Measurements from ENCODE around the gene RIPPLY2. TPM values are rescaled to one million over a fixed set of nuclear protein-coding genes. Genes with fewer than 3 reads are reported as not detected.
"Not testable (repeated sequence)": the region's sequence is repeated elsewhere in the genome, so short reads cannot be mapped to it uniquely, and the experiment has no call there.

The RIPPLY2 gene
- total RNA-seq, 4 donors from 2014 or later = 1.1 TPM; not detected in 3

DNA sequence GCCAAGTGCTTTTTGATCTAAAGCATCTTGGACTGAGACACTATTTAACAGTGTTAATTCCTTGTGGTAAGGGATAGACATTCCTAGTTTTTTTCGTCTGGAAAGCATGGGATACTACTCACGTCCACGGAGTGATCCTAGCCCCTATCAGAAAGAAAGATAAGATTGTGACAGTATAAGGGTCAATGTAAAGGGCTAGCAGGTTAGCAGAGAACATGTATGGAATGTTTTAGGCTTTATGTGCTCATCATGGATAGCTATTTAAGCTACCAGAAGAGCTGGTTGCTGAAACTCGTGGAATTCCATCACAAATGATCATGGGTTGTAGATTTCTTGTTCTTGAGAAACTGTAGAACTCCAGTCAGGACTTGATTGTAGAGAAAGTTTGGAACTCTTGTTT lies 38.4 kb downstream of the RIPPLY2 start:
- Histone ChIP-seq H3K27me3 (no peaks in the 10 kb centered on the region), H3K9me3 (no peaks in the 10 kb centered on the region), H3K4me1 (no peaks in the 10 kb centered on the region), H3K27ac (no peak overlapping the region), H3K36me3 (no peaks in the 10 kb centered on the region), H3K4me3 (no peak overlapping the region)
- 90 to 92% methylated on average over 4 of the region's 4 CpGs for WGBS, 2 donors
- DNase-seq = no peak
- intact Hi-C loops (cut with DNase I) = no loop called here
- TF ChIP-seq, protein P1, sequence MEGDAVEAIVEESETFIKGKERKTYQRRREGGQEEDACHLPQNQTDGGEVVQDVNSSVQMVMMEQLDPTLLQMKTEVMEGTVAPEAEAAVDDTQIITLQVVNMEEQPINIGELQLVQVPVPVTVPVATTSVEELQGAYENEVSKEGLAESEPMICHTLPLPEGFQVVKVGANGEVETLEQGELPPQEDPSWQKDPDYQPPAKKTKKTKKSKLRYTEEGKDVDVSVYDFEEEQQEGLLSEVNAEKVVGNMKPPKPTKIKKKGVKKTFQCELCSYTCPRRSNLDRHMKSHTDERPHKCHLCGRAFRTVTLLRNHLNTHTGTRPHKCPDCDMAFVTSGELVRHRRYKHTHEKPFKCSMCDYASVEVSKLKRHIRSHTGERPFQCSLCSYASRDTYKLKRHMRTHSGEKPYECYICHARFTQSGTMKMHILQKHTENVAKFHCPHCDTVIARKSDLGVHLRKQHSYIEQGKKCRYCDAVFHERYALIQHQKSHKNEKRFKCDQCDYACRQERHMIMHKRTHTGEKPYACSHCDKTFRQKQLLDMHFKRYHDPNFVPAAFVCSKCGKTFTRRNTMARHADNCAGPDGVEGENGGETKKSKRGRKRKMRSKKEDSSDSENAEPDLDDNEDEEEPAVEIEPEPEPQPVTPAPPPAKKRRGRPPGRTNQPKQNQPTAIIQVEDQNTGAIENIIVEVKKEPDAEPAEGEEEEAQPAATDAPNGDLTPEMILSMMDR (IDR thresholded peaks at IDR 0.05) = no peak
- no peak for TF ChIP-seq POLR2A (IDR thresholded peaks at IDR 0.05)

DNA sequence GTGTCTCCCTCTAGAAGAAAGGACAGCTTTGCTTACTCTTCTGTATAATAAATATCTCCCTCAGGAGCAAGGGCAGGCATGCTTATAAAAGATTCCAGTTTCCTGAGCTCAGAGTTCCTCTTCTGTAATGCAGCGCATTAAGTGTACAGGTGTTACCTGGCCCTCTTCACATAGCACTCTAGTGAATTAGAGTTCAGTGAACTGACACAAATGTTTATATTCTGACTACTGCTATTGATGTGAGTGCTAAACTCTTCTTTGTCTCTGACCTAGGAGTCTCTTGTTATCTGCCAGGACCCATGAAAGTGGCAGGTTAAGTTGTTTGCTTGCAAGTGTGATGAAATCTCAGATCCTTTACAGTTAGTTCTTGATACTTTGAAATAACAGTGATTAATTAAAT lies 39.9 kb downstream of the RIPPLY2 start:
- 95 to 100% methylated on average over 1 of the region's 1 CpG for WGBS, 2 donors
- H3K9me3 ChIP-seq = peaks cover 0 to 6% (median 0%) of the 10 kb centered on the region in 3 donors
- no peaks in the 10 kb centered on the region for H3K4me1 ChIP-seq
- intact Hi-C loops (cut with DNase I) = no loop called here
- no peak overlapping the region for H3K4me3 ChIP-seq
- H3K27ac ChIP-seq = no peak overlapping the region
- TF ChIP-seq, protein P1 (IDR thresholded peaks at IDR 0.05) = no peak
- no peak for TF ChIP-seq POLR2A (IDR thresholded peaks at IDR 0.05)
- no peaks in the 10 kb centered on the region for H3K27me3 ChIP-seq
- no peak for DNase-seq
- no peaks in the 10 kb centered on the region for H3K36me3 ChIP-seq

DNA sequence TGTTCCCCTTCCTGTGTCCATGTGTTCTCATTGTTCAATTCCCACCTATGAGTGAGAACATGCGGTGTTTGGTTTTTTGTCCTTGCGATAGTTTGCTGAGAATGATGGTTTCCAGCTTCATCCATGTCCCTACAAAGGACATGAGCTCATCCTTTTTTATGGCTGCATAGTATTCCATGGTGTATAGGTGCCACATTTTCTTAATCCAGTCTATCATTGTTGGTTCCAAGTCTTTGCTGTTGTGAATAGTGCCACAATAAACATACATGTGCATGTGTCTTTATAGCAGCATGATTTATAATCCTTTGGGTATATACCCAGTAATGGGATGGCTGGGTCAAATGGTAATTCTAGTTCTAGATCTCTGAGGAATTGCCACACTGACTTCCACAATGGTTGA lies 43.9 kb downstream of the RIPPLY2 start:
- 89 to 100% methylated on average over 2 of the region's 2 CpGs for WGBS, 2 donors
- intact Hi-C loops (cut with DNase I); H3K4me3 ChIP-seq; H3K4me1 ChIP-seq; H3K9me3 ChIP-seq; DNase-seq; H3K27ac ChIP-seq; H3K27me3 ChIP-seq; H3K36me3 ChIP-seq: not testable (repeated sequence)

DNA sequence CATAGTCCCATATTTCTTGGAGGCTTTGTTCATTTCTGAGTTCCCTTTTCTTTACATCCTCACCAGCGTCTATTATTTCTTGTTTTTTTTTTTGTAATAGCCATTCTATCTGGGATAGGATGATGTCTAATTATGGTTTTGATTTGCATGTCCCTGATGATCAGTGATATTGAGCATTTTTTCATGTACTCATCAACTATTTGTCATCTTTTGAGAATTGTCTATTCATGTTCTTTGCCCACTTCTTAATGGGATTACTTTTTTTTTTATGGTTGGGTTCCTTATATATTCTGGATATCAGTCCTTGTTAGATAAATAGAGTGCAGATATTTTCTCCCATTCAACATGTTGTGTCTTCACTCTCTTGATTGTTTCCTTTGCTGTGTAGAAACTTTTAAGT lies 48.5 kb downstream of the RIPPLY2 start:
- Histone ChIP-seq H3K4me3 (no peak overlapping the region), H3K27me3 (no peaks in the 10 kb centered on the region), H3K36me3 (no peaks in the 10 kb centered on the region), H3K4me1 (no peaks in the 10 kb centered on the region), H3K9me3 (peaks cover 0 to 6% (median 0%) of the 10 kb centered on the region in 3 donors), H3K27ac (no peak overlapping the region)
- intact Hi-C loops (cut with DNase I) = no loop called here
- WGBS, 2 donors = 67 to 95% methylated on average over 1 of the region's 1 CpG
- no peak for DNase-seq
- TF ChIP-seq, protein P1 (IDR thresholded peaks at IDR 0.05) = no peak
- no peak for TF ChIP-seq POLR2A (IDR thresholded peaks at IDR 0.05)

DNA sequence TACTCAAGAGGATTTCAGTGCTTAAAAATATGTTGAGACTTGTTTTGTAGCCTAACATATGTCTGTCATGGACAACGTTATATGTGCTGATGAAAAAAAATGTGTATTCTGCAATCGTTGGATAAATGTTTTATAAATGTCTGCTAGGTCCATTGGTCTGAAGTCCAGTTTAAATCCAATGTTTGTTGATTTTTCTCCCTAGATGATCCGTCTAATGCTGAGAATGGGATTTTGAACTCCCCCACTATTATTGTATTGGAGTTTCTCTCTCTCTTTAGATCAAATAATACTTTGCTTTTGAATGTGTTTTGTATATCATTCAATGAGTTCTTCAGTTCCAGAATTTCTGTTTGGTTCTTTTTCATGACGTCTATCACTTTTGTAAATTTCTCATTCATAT lies 51.2 kb downstream of the RIPPLY2 start:
- no peak for TF ChIP-seq POLR2A (IDR thresholded peaks at IDR 0.05)
- TF ChIP-seq, protein P1 (IDR thresholded peaks at IDR 0.05) = no peak
- Histone ChIP-seq H3K27me3 (no peaks in the 10 kb centered on the region), H3K4me1 (no peaks in the 10 kb centered on the region), H3K4me3 (no peak overlapping the region), H3K36me3 (peaks cover 0 to under 1% (median 0%) of the 10 kb centered on the region in 3 donors), H3K27ac (no peak overlapping the region), H3K9me3 (no peaks in the 10 kb centered on the region)
- intact Hi-C loops (cut with DNase I) = no loop called here
- WGBS, 2 donors = 62 to 72% methylated on average over 4 of the region's 4 CpGs
- DNase-seq = no peak

DNA sequence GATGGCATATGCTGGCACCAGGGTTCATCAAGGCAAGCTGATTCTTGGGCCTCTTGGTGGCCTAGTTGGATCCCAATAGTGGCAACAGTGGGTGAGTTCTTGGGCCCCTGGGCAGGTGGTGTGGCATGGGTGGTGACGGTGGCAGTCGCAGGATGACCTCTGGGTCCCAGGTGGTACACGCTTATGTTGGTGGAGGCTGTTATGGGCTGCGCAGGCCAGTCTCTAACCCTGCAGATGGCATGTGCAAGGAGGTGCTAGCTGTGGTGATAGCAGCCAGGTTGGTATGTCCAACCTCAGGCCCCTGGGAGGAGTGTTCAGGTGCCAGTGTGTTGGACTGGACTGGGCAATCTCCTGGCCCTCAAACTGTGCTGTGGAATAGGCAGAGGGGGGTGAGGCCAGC lies 52.5 kb downstream of the RIPPLY2 start:
- no peak for TF ChIP-seq POLR2A (IDR thresholded peaks at IDR 0.05)
- intact Hi-C loops (cut with DNase I) = no loop called here
- H3K27ac ChIP-seq = no peak overlapping the region
- DNase-seq = no peak
- 94% methylated on average over 3 of the region's 4 CpGs; no CpG with 5 or more reads in 1 of the 2 donors for WGBS, 2 donors
- no peak overlapping the region for H3K4me3 ChIP-seq
- H3K4me1 ChIP-seq = no peaks in the 10 kb centered on the region
- peaks cover 0 to 9% (median 0%) of the 10 kb centered on the region in 3 donors for H3K36me3 ChIP-seq
- no peaks in the 10 kb centered on the region for H3K9me3 ChIP-seq
- no peaks in the 10 kb centered on the region for H3K27me3 ChIP-seq

Other genes starting within 250 kb of the RIPPLY2 start
- gene SNAP91, start 144.3 kb upstream of the RIPPLY2 start, total RNA-seq = not detected
- gene CYB5R4, start 6.3 kb downstream of the RIPPLY2 start, total RNA-seq = 10 to 100 TPM in 2 of 4 donors, 1 to 10 TPM in 2; 9.2 to 32.7 (median 14.2) TPM
- 1 to 10 TPM in 2 of 4 donors, under 1 TPM in 2; 0.70 to 5.4 (median 1.4) TPM for gene MRAP2, start 180.4 kb downstream of the RIPPLY2 start, total RNA-seq